MG63 (cell line): ENCODE results near the gene PHF19. TPM values are rescaled to one million over a fixed set of nuclear protein-coding genes. Genes with fewer than 3 reads are reported as not detected.

ENCODE experiments used
- DNase-seq: peaks from one replicate; pipeline ENCODE4 v3.0.0-alpha.2; 2020
- H3K27me3 ChIP-seq: fragments of 250-450 bp; sonication (Bioruptor Pico); 2 replicates; pipeline ENCODE4 v1.5.1; 2020; ENCODE audit warnings: mild to moderate bottlenecking, moderate library complexity
- H3K36me3 ChIP-seq: fragments of 250-450 bp; sonication (Bioruptor Pico); 2 replicates; pipeline ENCODE4 v1.5.1; 2020; ENCODE audit warnings: mild to moderate bottlenecking, moderate library complexity
- H3K4me3 ChIP-seq: fragments of 250-450 bp; sonication (Bioruptor Pico); 2 replicates; pipeline ENCODE4 v1.5.1; 2020; ENCODE audit warnings: mild to moderate bottlenecking, moderate library complexity
- H3K9me3 ChIP-seq: fragments of 250-450 bp; sonication (Bioruptor Pico); 2 replicates; pipeline ENCODE4 v1.5.1; 2020; ENCODE audit warnings: mild to moderate bottlenecking, moderate library complexity
- total RNA-seq: library from RNA; depleted of rRNA; stranded (reverse); fragments of >200 nt; shearing (Covaris generic); gene quantifications from 2 replicates; pipeline ENCODE4 v1.2.3, GENCODE V29; 2014; ENCODE audit warnings: low replicate concordance; rRNA removed

The PHF19 gene
- total RNA-seq, 1 experiment from 2014 or later: 51.5 TPM

- Histone ChIP-seq H3K27me3 (no peaks in the 10 kb centered on the region), H3K36me3 (peaks cover 11% of the 10 kb centered on the region), H3K4me3 (no peak overlapping the region), H3K9me3 (no peaks in the 10 kb centered on the region)
- no peak for DNase-seq
Observed at GRCh38 chr9:120820095-120820494, 56.9 kb downstream of the PHF19 start.

DNA sequence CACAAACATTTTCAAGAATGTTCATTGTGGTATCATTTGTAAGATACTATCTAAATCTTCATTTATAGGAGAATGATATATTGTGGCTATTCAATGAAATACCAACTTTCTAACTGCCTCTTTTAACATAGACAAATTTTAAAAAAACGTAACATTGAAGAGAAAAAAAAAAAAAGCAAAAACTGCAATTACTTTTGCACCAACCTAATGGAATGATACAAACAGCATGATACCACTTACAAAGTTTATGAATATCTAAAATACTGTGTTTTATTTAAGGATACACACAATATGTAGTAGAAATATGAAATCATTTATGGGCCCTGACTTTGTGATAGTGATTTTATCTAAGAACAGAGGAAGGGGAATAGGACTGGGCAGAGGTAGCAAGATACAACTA lies 58.4 kb downstream of the PHF19 start:
- no peak for DNase-seq
- peaks cover 5% of the 10 kb centered on the region for H3K36me3 ChIP-seq
- no peaks in the 10 kb centered on the region for H3K9me3 ChIP-seq
- H3K27me3 ChIP-seq: no peaks in the 10 kb centered on the region
- H3K4me3 ChIP-seq: no peak overlapping the region

GRCh38 chr9:120815075-120815474 lies 61.9 kb downstream of the PHF19 start:
- H3K9me3 ChIP-seq: no peaks in the 10 kb centered on the region
- no peak overlapping the region for H3K4me3 ChIP-seq
- no peaks in the 10 kb centered on the region for H3K27me3 ChIP-seq
- H3K36me3 ChIP-seq: no peaks in the 10 kb centered on the region; the same call in none of the 2 replicates
- DNase-seq: no peak

DNA sequence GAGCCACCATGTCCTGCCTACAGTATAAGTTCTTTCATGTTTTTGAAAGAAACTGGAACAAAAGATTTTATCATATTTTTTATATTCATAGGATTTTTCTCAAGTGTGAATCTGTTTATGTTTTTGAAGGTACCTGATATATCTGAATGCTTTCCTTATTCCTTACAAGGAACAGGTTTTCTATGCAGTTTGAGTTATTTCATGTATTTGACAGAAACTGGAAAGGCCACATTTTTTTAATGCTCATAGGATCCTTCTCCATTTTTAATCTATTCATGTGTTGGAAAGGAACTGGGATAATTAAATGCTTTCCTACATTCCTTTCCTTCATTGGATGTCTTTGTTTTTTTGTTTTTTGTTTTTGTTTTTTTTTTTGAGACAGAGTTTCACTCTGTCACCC lies 68.1 kb downstream of the PHF19 start:
- Histone ChIP-seq H3K27me3 (no peaks in the 10 kb centered on the region), H3K4me3 (no peak overlapping the region), H3K9me3 (peaks cover 31% of the 10 kb centered on the region), H3K36me3 (no peaks in the 10 kb centered on the region)
- no peak for DNase-seq

GRCh38 chr9:120807607-120808379 lies 69.2 kb downstream of the PHF19 start:
- H3K9me3 ChIP-seq: peaks cover 31% of the 10 kb centered on the region
- no peak overlapping the region for H3K4me3 ChIP-seq
- H3K36me3 ChIP-seq: no peaks in the 10 kb centered on the region

More at GRCh38 chr9:120807607-120808379, 69.2 kb downstream of the PHF19 start:
- no peaks in the 10 kb centered on the region for H3K27me3 ChIP-seq
- DNase-seq: no peak

Other genes starting within 250 kb of the PHF19 start
- gene MEGF9, start 162.7 kb downstream of the PHF19 start, total RNA-seq: 2.7 and 4.1 TPM in 2 replicates
- gene FBXW2, start 83.8 kb downstream of the PHF19 start, total RNA-seq: 17.2 and 27.3 TPM in 2 replicates
- 20.4 and 29.1 TPM in 2 replicates for gene PSMD5, start 34.3 kb downstream of the PHF19 start, total RNA-seq
- 0.67 and 0.79 TPM in 2 replicates for gene TRAF1, start 49.6 kb upstream of the PHF19 start, total RNA-seq
- 2.4 and 2.7 TPM in 2 replicates for gene C5, start 173.1 kb upstream of the PHF19 start, total RNA-seq
- 0.72 and 2.5 TPM in 2 replicates for gene CNTRL, start 197.8 kb upstream of the PHF19 start, total RNA-seq